ENCODE data around the gene PRKAR1B. TPM values are rescaled to one million over a fixed set of nuclear protein-coding genes. Genes with fewer than 3 reads are reported as not detected.
"Not testable (repeated sequence)": the region's sequence is repeated elsewhere in the genome, so short reads cannot be mapped to it uniquely, and the experiment has no call there.

Gene PRKAR1B
- total and polyA plus RNA-seq, 7 experiments from 2014 or later, result 16.1 to 51.4 (median 28.7) TPM

DNA sequence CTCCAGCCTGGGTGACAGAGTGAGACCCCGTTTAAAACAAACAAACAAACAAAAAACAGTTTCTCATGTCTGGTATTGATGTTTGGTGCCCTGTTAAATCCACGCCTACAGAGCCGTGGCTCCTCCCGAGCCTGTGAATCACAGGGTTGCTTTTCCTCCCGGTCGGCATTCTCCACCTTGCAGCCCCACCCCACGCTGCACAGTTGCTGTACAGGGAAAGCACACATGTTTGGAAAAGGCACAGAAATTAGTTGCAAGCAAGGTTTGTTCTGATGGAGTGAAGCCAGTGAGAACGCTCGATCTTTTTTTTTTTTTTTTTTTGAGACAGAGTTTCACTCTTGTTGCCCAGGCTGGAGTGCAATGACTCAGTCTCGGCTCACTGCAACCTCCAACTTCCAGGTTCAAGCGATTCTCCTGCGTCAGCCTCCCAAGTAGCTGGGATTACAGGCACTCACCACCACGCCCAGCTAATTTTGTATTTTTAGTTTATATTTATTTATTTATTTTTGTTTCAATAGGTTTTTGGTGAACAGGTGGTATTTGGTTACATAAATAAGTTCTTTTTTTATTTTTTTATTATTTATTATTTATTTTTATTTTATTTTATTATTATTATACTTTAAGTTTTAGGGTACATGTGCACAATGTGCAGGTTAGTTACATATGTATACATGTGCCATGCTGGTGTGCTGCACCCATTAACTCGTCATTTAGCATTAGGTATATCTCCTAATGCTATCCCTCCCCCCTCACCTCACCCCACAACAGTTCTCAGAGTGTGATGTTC lies 16.5 kb upstream of the PRKAR1B start:
- CTCF ChIA-PET; H3K9me3 ChIP-seq (ENCODE audit: control insufficient read depth in 2 of 3, low read length in 3 of 3); H3K27me3 ChIP-seq (ENCODE audit: control insufficient read depth in 2 of 2, insufficient read depth in 2 of 2, low read length in 2 of 2); H3K27ac ChIP-seq (ENCODE audit: low read depth, low read length); H3K4me3 Mint-ChIP-seq; H3K27me3 Mint-ChIP-seq; intact Hi-C loops (cut with micrococcal nuclease); H3K4me3 ChIP-seq (ENCODE audit: low read length); H3K27ac Mint-ChIP-seq; POLR2A ChIA-PET; DNase-seq; H3K4me1 Mint-ChIP-seq; H3K9me3 Mint-ChIP-seq; ATAC-seq; H3K4me1 ChIP-seq (ENCODE audit: control insufficient read depth in 2 of 2, insufficient read depth in 2 of 2, low read length in 2 of 2): not testable (repeated sequence)
- peaks cover 0 to 39% (median 0%) of the 10 kb centered on the region in 3 experiments for H3K36me3 ChIP-seq (ENCODE audit: control insufficient read depth in 2 of 3, insufficient read depth in 3 of 3, low read length in 3 of 3)
- H3K36me3 Mint-ChIP-seq, result peaks cover 3 to 33% (median 13%) of the 10 kb centered on the region in 5 donors

DNA sequence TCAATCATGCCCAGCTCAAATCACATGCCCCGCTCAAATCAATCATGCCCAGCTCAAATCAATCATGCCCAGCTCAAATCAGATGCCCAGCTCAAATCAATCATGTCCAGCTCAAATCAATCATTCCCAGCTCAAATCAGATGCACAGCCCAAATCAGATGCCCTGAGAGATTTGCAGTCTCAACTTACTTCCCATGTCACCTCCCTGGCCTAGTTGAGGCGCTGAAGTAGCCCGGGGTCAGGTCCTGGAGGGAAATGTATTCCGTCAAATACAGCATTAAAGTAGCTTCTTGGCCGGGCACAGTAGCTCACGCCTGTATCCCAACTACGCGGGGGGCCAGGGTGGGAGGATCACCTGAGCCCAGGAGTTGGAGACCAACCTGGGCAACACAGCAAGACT lies 15.7 kb upstream of the PRKAR1B start:
- ChIA-PET CTCF (no interaction called here), POLR2A (no interaction called here)
- peaks cover 2 to 9% (median 6%) of the 10 kb centered on the region in 7 donors for H3K4me1 Mint-ChIP-seq
- no peaks in the 10 kb centered on the region for H3K27me3 Mint-ChIP-seq
- Histone ChIP-seq H3K4me1 (ENCODE audit: control insufficient read depth in 2 of 2, insufficient read depth in 2 of 2, low read length in 2 of 2) (no peaks in the 10 kb centered on the region), H3K27me3 (ENCODE audit: control insufficient read depth in 2 of 2, insufficient read depth in 2 of 2, low read length in 2 of 2) (no peaks in the 10 kb centered on the region), H3K9me3 (ENCODE audit: control insufficient read depth in 2 of 3, low read length in 3 of 3) (no peaks in the 10 kb centered on the region), H3K27ac (ENCODE audit: low read depth, low read length) (no peak overlapping the region), H3K36me3 (ENCODE audit: control insufficient read depth in 2 of 3, insufficient read depth in 3 of 3, low read length in 3 of 3) (peaks cover 0 to 39% (median 0%) of the 10 kb centered on the region in 3 experiments), H3K4me3 (ENCODE audit: low read length) (no peak overlapping the region)
- peaks cover 6 to 38% (median 20%) of the 10 kb centered on the region in 5 donors for H3K36me3 Mint-ChIP-seq
- H3K9me3 Mint-ChIP-seq, result peaks cover 0 to 3% (median 0%) of the 10 kb centered on the region in 11 donors
- H3K27ac Mint-ChIP-seq, result no peak overlapping the region
- intact Hi-C loops (cut with micrococcal nuclease), result no loop called here
- no peak for DNase-seq
- no peak for ATAC-seq
- no peak overlapping the region for H3K4me3 Mint-ChIP-seq

DNA sequence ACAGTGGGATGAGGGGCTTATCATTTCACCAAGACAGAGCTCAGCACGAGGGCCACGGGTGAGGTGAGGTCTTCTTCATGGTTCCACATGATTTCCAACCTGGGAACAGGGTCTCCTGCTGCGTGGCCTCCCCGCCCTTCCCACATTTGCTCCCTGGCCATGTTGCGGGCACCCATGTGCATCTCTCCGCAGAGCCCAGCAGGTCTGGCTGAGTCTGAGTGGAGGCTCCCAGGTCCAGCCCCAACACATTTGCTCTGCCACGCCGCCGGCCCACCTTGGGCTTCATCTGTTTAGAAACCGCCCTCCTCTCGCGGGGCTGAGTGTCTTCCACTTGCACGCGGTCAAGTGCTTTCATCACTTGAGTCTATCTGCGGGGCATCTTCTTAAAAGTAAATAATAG lies 14.8 kb upstream of the PRKAR1B start:
- Mint-ChIP-seq H3K27ac (no peak overlapping the region), H3K27me3 (no peaks in the 10 kb centered on the region), H3K4me3 (no peak overlapping the region), H3K4me1 (peaks cover 5 to 15% (median 13%) of the 10 kb centered on the region in 7 donors), H3K9me3 (peaks cover 0 to 3% (median 0%) of the 10 kb centered on the region in 11 donors), H3K36me3 (peaks cover 11 to 43% (median 26%) of the 10 kb centered on the region in 5 donors)
- Histone ChIP-seq H3K36me3 (ENCODE audit: control insufficient read depth in 2 of 3, insufficient read depth in 3 of 3, low read length in 3 of 3) (peaks cover 0 to 38% (median 0%) of the 10 kb centered on the region in 3 experiments), H3K4me1 (ENCODE audit: control insufficient read depth in 2 of 2, insufficient read depth in 2 of 2, low read length in 2 of 2) (no peaks in the 10 kb centered on the region), H3K27me3 (ENCODE audit: control insufficient read depth in 2 of 2, insufficient read depth in 2 of 2, low read length in 2 of 2) (no peaks in the 10 kb centered on the region), H3K27ac (ENCODE audit: low read depth, low read length) (no peak overlapping the region), H3K9me3 (ENCODE audit: control insufficient read depth in 2 of 3, low read length in 3 of 3) (no peaks in the 10 kb centered on the region), H3K4me3 (ENCODE audit: low read length) (no peak overlapping the region)
- intact Hi-C loops (cut with micrococcal nuclease), result no loop called here
- no peak for ATAC-seq
- POLR2A ChIA-PET, result no interaction called here
- CTCF ChIA-PET, result no interaction called here
- no peak for DNase-seq

DNA sequence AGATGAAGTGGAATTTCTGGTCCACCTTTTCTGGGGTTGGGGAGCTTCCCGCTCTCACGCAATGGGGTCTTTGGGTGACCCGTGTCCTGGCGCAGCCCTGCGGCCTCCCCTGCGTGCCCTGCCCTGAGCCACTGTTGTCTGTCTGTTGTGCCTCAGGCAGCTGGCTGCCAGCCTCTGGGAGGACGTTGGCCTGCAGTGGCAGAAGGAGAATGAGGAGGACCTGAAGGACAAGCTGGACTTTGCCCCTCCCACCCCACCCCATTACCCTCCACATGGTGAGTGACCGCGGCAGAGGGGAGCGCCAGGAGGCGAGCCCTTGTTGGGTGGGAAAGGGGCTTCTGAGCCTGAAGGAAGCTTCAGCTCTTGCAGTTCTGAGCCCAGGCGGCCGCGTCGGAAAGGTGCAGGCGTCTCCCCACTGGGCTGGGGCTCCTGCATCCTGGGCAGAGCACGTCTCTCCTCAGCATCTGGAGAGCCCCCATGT lies 14.2 kb upstream of the PRKAR1B start:
- POLR2A ChIA-PET, result no interaction called here

DNA sequence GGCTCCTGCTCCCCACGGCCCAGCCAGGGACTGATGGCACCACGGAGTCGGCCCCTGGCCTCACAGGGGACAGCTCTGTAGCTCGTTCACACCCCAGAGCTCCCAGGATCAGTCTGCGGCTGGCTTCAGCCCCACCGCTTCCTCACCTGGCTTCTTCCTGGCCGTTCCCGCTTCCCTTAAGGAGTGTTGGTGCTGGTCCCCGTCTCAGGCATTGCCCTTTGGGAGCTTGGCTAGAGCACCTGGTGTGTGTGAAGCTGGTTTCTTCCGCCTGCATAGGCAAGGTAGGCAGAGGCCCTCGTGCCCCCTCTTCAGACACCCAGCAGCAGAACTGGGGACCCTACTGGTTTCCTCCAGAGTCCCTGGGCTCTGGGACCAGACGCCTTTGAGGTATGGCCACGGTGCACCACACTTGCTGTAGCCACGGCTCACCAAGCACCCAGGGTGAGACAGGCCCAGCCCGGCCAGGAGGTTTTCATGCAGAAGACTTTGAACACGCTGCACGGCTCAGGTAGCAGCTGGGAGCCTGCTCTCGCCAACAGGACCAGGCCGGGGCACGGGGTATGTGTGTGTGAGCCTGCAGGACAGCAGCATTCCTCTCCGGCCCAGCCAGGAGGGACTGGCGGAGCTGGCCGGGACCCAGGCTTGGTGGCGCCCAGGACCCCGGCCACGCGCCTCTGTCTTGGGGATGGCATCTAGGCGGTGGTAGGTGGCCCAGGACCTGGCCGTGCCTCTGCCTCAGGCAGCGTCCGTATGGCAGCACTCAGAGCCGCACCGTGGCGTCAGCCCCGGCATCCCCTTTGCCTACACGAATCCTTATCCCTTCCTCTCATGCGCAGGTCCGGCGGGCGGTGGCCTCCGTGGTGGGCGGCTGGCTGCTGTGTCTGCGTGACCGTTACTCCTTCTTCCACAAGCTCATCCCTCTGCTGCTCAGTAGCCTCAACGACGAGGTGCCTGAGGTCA lies 13.2 kb upstream of the PRKAR1B start:
- H3K36me3 ChIP-seq (ENCODE audit: control insufficient read depth in 2 of 3, insufficient read depth in 3 of 3, low read length in 3 of 3), result peaks cover 0 to 31% (median 0%) of the 10 kb centered on the region in 3 experiments
- H3K9me3 Mint-ChIP-seq, result peaks cover 0 to under 1% (median 0%) of the 10 kb centered on the region in 11 donors
- H3K36me3 Mint-ChIP-seq, result peaks cover 11 to 41% (median 24%) of the 10 kb centered on the region in 5 donors
- peaks cover 5 to 15% (median 13%) of the 10 kb centered on the region in 7 donors for H3K4me1 Mint-ChIP-seq
- ChIA-PET CTCF (interaction anchor here (0.7 kb wide), 1 partner anchor 33 kb away, joined by 3 read pairs; no protein-coding TSS in a partner anchor), POLR2A (no interaction called here)
- H3K27ac Mint-ChIP-seq, result no peak overlapping the region
- ATAC-seq (no peak), DNase-seq (no peak)
- peaks cover 0 to under 1% (median 0%) of the 10 kb centered on the region in 3 experiments for H3K9me3 ChIP-seq (ENCODE audit: control insufficient read depth in 2 of 3, low read length in 3 of 3)
- no peaks in the 10 kb centered on the region for H3K27me3 Mint-ChIP-seq
- no peak overlapping the region for H3K4me3 ChIP-seq (ENCODE audit: low read length)
- intact Hi-C loops (cut with micrococcal nuclease), result loop anchor here in 1 of 2 donors (10.0 kb wide), 1 partner anchor 215 kb away; no protein-coding TSS in a partner anchor
- no peak overlapping the region for H3K4me3 Mint-ChIP-seq
- no peaks in the 10 kb centered on the region for H3K4me1 ChIP-seq (ENCODE audit: control insufficient read depth in 2 of 2, insufficient read depth in 2 of 2, low read length in 2 of 2)
- H3K27me3 ChIP-seq (ENCODE audit: control insufficient read depth in 2 of 2, insufficient read depth in 2 of 2, low read length in 2 of 2), result no peaks in the 10 kb centered on the region
- no peak overlapping the region for H3K27ac ChIP-seq (ENCODE audit: low read depth, low read length)

More for the DNA sequence above, 14.2 kb upstream of the PRKAR1B start:
- H3K36me3 Mint-ChIP-seq, result peaks cover 11 to 43% (median 26%) of the 10 kb centered on the region in 5 donors
- no peak overlapping the region for H3K27ac Mint-ChIP-seq
- CTCF ChIA-PET, result interaction anchor here (0.7 kb wide), 1 partner anchor 32 kb away, joined by 3 read pairs; no protein-coding TSS in a partner anchor
- Histone ChIP-seq H3K27me3 (ENCODE audit: control insufficient read depth in 2 of 2, insufficient read depth in 2 of 2, low read length in 2 of 2) (no peaks in the 10 kb centered on the region), H3K4me3 (ENCODE audit: low read length) (no peak overlapping the region), H3K36me3 (ENCODE audit: control insufficient read depth in 2 of 3, insufficient read depth in 3 of 3, low read length in 3 of 3) (peaks cover 0 to 36% (median 0%) of the 10 kb centered on the region in 3 experiments), H3K27ac (ENCODE audit: low read depth, low read length) (no peak overlapping the region), H3K9me3 (ENCODE audit: control insufficient read depth in 2 of 3, low read length in 3 of 3) (no peaks in the 10 kb centered on the region), H3K4me1 (ENCODE audit: control insufficient read depth in 2 of 2, insufficient read depth in 2 of 2, low read length in 2 of 2) (no peaks in the 10 kb centered on the region)
- peaks cover 5 to 15% (median 13%) of the 10 kb centered on the region in 7 donors for H3K4me1 Mint-ChIP-seq
- H3K27me3 Mint-ChIP-seq, result no peaks in the 10 kb centered on the region
- DNase-seq (no peak), ATAC-seq (no peak)
- intact Hi-C loops (cut with micrococcal nuclease), result no loop called here
- no peak overlapping the region for H3K4me3 Mint-ChIP-seq
- peaks cover 0 to 3% (median 0%) of the 10 kb centered on the region in 11 donors for H3K9me3 Mint-ChIP-seq

DNA sequence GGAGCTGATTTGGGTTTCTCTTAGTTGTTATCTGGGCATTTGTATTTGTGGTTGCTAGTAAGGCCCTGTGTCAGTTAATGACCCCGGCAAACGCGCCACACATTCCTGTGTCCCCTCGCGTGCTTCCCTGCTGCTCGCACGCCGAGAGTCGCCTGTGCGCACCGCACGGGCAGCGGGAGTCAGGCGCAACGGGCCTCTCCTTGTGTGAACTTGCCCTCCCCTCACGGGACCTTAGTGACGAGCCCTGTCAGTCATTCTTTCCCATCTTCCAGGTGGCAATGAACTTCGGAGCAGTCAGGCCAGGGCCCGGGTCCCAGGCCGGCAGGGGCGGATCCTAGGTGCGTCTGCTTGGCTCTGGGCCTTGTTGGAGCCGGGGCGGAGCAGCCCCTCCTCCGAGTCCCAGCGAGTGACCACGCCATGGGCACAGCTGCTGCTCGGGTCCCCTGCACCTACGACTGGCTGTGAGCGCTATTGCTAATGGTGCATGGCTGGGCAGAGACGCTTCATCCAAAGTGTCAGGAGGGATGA lies 12.4 kb upstream of the PRKAR1B start:
- no peaks in the 10 kb centered on the region for H3K27me3 ChIP-seq (ENCODE audit: control insufficient read depth in 2 of 2, insufficient read depth in 2 of 2, low read length in 2 of 2)
- H3K27ac ChIP-seq (ENCODE audit: low read depth, low read length), result no peak overlapping the region
- H3K9me3 Mint-ChIP-seq, result no peaks in the 10 kb centered on the region
- H3K4me1 ChIP-seq (ENCODE audit: control insufficient read depth in 2 of 2, insufficient read depth in 2 of 2, low read length in 2 of 2), result no peaks in the 10 kb centered on the region
- no peak overlapping the region for H3K27ac Mint-ChIP-seq
- no peak overlapping the region for H3K4me3 ChIP-seq (ENCODE audit: low read length)
- H3K4me1 Mint-ChIP-seq, result peaks cover 5 to 15% (median 13%) of the 10 kb centered on the region in 7 donors
- CTCF ChIA-PET, result no interaction called here
- H3K9me3 ChIP-seq (ENCODE audit: control insufficient read depth in 2 of 3, low read length in 3 of 3), result peaks cover 0 to 6% (median 0%) of the 10 kb centered on the region in 3 experiments
- DNase-seq (no peak), ATAC-seq (no peak)
- POLR2A ChIA-PET, result no interaction called here
- no peaks in the 10 kb centered on the region for H3K27me3 Mint-ChIP-seq
- H3K4me3 Mint-ChIP-seq, result no peak overlapping the region
- peaks cover 0 to 25% (median 0%) of the 10 kb centered on the region in 3 experiments for H3K36me3 ChIP-seq (ENCODE audit: control insufficient read depth in 2 of 3, insufficient read depth in 3 of 3, low read length in 3 of 3)
- peaks cover 10 to 35% (median 20%) of the 10 kb centered on the region in 5 donors for H3K36me3 Mint-ChIP-seq
- intact Hi-C loops (cut with micrococcal nuclease), result loop anchor here in 1 of 2 donors (10.0 kb wide), 1 partner anchor 215 kb away; no protein-coding TSS in a partner anchor

Measured in naive thymus-derived CD4-positive, alpha-beta T cell (primary cell).